NCI-H1092 (cell line): ENCODE data around the gene KCNAB2.

ENCODE experiments used
- DNase-seq: peaks from one replicate; lab custom pipeline; 2025; lab: John Stamatoyannopoulos, UW

KCNAB2 gene

GRCh38 chr1:6110326-6110725, 64.6 kb downstream of the KCNAB2 start:
- no peak for DNase-seq

GRCh38 chr1:6111571-6111970, 65.9 kb downstream of the KCNAB2 start:
- DNase-seq: peak; percentile 99

GRCh38 chr1:6111991-6112689, 66.5 kb downstream of the KCNAB2 start:
- no peak for DNase-seq

GRCh38 chr1:6112690-6113005, 67.0 kb downstream of the KCNAB2 start:
- no peak for DNase-seq

- no peak for DNase-seq
Measured at GRCh38 chr1:6113116-6113515, 67.4 kb downstream of the KCNAB2 start.

- DNase-seq: no peak
Measured at GRCh38 chr1:6113745-6114144, 68.1 kb downstream of the KCNAB2 start.

GRCh38 chr1:6116137-6116536, 70.4 kb downstream of the KCNAB2 start:
- DNase-seq: no peak

GRCh38 chr1:6117064-6117463, 71.4 kb downstream of the KCNAB2 start:
- DNase-seq: no peak

- DNase-seq: no peak
Measured at GRCh38 chr1:6117624-6118023, 71.9 kb downstream of the KCNAB2 start.

- no peak for DNase-seq
Measured at GRCh38 chr1:6118415-6118814, 72.7 kb downstream of the KCNAB2 start.

GRCh38 chr1:6121021-6121421, 75.3 kb downstream of the KCNAB2 start:
- no peak for DNase-seq

GRCh38 chr1:6121651-6122370, 76.1 kb downstream of the KCNAB2 start:
- no peak for DNase-seq

GRCh38 chr1:6123083-6123482, 77.4 kb downstream of the KCNAB2 start:
- DNase-seq: no peak

GRCh38 chr1:6123816-6124215, 78.1 kb downstream of the KCNAB2 start:
- no peak for DNase-seq

- no peak for DNase-seq
Measured at GRCh38 chr1:6124341-6124740, 78.7 kb downstream of the KCNAB2 start.

- DNase-seq: no peak
Measured at GRCh38 chr1:6124746-6125365, 79.2 kb downstream of the KCNAB2 start.

- DNase-seq: no peak
Measured at GRCh38 chr1:6125366-6125765, 79.7 kb downstream of the KCNAB2 start.

GRCh38 chr1:6126028-6126427, 80.3 kb downstream of the KCNAB2 start:
- no peak for DNase-seq

GRCh38 chr1:6126521-6127067, 80.9 kb downstream of the KCNAB2 start:
- DNase-seq: no peak

- peak; percentile 92 for DNase-seq
Measured at GRCh38 chr1:6127587-6128163, 82.0 kb downstream of the KCNAB2 start.

GRCh38 chr1:6128276-6129081, 82.8 kb downstream of the KCNAB2 start:
- DNase-seq: no peak

GRCh38 chr1:6129313-6129712, 83.6 kb downstream of the KCNAB2 start:
- no peak for DNase-seq
